ENCODE data around the gene GNG4.

The GNG4 gene

GRCh38 chr1:235503403-235504121 is 146.0 kb downstream of the GNG4 start:
- no peak for TF ChIP-seq POLR2A (IDR thresholded peaks at IDR 0.05; ENCODE audit: low read depth, low read length)
- DNase-seq (ENCODE audit: insufficient read length, low spot score) (peak; percentile 10), FAIRE-seq (no peak)

- no peak for TF ChIP-seq POLR2A (IDR thresholded peaks at IDR 0.05; ENCODE audit: low read depth, low read length)
- FAIRE-seq: no peak
- no peak for DNase-seq (ENCODE audit: insufficient read length, low spot score)
Observed at GRCh38 chr1:235502601-235503402, 146.8 kb downstream of the GNG4 start.

GRCh38 chr1:235500971-235501540 is 148.5 kb downstream of the GNG4 start:
- FAIRE-seq: no peak

More at GRCh38 chr1:235500971-235501540, 148.5 kb downstream of the GNG4 start:
- peak; percentile 14 for DNase-seq (ENCODE audit: insufficient read length, low spot score)
- TF ChIP-seq POLR2A (IDR thresholded peaks at IDR 0.05; ENCODE audit: low read depth, low read length): no peak

Data from H54 (cell line).